Stimulated activated CD8-positive, alpha-beta memory T cell treated with anti-CD3 and anti-CD28 coated beads, Interleukin-15, amount 100 ng/mL, for 4 hours (primary cell): ENCODE data around the gene ADAM11.

Experiments
- DNase-seq, 2 donors: peaks; one replicate each; pipeline ENCODE4 v3.0.0-alpha.2; 2020; ENCODE audit warnings: low read depth in 2 of 2

ADAM11 gene

DNA sequence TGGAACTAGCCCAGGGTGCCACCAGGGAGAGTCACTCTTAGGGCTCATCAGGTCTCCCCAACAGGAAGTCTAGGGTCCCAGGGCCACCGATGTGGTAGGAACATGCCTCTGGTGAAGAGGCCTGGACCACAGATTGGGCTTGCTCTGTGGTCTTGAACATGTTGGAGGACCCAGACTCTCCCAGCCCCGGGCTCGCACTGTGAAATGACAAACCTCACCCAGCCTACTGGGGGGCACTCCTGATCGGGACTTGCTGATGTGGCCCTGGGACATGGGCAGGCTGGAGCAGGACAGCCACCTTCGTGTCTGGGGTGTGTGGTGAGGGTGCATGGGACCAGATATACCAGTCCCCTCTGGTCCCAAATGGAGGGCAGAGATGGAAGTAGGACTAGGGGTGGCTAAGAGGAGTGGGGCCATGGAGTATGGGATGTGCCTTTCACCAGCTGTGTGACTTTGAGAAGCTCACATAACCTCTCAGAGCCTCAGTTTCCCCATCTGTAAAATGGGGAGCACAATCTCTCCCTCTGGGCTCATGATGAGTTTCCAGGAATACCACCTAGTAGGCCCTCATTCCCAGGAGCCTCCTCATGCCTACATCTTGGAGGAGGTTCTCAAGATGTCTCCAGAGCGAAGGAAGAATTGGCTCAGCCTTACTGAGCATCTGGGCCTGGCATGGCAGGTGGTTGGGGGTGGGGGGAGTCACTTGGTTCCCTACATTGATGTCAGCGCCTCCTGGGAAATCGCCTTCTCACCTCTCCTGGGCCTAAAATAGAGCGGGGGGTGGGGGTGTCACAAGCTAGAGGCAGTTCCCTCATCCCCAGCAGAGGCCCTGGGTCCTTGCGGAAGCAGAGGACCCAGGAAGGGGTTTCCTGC is 1.5 kb upstream of the ADAM11 start:
- DNase-seq = no peak

DNA sequence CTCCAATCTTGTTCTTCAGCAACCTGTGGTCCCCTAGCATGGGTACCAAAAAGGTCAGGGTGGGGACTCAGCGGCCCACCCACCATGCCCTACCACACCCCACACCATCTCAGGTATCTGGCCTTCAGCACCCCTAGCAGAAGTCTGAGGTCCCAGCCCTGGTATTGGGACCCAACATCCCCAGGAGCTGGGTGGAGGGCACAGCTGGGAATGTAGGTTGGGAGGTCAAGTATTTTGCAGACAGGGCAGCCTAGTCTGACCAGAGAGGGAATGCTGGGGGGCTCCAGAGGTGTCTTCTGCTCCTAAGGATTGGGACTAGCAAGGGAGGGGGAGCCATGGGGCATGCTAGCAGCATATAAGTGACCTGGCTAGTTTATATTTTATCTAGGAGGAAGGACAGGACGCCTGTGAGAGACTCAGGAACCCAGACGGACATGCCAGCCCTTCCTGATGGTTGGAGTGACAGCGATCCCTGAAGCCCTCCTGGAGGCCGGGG is 822 bp upstream of the ADAM11 start:
- no peak for DNase-seq

DNA sequence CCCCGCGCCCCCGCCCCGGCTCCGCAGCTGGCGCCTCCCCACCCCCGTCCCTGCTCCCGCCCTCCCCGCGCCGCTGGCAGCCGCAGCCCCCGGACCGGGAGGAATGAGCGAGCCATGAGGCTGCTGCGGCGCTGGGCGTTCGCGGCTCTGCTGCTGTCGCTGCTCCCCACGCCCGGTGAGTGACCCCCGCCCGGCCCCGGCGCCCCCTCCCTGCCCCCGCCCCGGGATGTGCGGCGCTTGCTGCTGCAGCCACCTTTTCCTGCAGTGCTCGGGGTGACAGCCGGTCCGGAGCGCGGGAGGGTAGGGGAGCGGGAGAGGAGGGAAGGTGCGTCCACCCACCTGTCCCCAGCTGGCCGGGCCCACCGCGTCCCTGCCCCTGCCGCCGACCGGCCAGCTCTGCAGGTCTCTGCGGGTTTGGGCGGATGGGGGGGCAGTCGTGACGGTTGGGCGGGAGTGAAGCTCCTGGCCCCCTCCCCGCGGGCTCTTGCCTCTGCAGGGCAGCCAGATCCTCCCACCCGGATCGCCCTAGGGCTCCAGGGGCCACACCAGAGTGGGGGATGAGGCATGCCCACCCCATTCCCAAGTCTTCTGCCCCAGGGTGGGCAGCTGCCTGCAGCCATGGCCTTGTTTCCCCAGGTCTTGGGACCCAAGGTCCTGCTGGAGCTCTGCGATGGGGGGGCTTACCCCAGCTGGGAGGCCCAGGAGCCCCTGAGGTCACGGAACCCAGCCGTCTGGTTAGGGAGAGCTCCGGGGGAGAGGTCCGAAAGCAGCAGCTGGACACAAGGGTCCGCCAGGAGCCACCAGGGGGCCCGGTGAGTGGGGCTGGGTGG is 513 bp downstream of the ADAM11 start:
- no peak for DNase-seq

DNA sequence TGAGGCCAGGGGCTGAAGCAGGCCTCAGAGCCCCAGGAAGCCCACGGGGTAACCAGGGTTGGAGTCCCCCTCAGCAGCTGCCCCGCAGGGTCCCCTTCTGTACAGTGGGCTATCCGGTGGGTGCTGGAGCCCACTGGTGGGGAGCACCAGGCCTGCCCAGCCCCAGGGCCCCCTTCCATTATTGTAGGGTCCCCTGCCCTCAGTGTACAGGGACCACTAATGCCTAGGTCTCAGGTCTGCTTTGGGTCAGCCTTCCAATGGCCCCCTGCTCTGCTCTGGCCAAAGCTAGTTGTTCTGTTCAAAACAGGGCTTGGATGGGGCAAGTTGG is 1.1 kb downstream of the ADAM11 start:
- no peak for DNase-seq

DNA sequence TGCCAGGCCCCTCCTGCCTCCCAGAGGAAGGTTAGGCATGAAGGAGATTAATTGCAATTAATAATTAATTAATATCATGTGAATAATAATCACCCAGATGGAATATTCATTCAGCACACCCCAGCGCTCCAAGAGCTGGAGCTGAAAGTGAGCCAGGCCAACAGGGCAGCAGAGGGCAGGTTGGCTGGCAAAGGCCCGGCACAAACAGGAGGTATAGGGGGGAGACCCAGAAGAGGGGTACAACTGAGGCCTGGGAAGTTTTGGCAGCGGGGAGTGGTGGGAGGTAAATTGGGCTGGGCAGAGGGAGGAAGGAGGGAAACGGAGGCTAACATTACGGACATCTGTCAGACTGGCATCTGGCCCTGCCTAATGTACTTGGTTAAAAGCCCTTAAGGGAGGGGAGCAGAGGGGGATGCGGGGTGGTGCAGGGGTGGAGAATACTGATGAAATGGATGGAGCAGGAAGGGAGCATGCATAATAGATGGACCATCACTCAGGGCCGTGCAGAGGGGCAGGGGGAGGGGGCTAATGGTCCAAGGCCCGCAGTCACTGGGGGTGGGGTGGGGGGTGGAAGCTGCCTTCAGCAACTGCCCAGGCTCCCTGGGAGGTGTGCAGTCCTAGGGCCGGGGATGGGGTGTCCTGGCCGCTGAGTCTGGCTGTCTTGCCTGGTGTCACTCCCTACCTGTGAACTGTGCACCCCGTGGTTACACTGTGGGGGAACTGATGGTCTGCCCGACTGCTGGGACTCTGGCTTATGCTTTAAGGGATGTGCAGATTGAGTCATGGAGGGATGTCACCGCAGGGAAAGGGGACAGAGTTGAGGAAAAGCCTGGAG is 1.9 kb downstream of the ADAM11 start:
- no peak for DNase-seq

DNA sequence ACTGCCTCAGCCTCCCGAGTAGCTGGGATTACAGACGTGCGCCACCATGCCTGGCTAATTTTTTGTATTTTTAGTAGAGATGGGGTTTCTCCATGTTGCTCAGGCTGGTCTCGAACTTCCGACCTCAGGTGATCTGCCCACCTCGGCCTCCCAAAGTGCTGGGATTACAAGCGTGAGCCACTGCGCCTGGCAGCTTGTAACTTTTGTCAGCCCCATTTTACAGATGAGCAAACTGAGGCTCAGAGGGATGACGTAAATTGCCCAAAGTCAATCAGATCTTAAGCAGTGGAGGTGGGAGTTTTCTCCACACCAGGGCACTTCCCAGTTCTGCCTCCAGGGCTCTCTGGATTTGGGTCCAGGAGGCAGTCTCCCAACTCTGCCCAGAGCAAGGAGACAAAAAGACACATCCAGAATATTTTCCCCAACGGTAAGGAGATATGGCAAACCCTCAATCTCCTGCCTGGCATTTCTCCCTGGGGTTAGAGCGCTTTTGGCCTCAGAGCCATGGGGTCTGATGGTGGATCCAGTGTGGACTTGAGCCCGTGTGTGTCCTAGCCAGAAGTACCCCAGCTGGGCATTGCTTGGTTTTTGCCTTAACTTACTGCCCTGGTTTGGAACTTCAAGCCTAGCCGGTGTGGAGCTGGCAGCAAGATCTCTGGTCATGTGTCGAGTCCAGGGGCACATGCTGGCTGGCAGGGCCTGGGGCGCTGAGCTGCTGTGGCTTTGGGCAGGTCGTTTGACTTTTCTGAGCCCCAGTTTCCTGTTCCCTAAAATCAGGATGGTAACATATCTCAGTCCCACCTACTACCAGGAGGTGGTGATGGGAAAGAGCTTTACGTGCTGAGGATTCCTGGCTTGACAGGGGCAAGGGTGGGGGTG is 3.4 kb downstream of the ADAM11 start:
- no peak for DNase-seq

DNA sequence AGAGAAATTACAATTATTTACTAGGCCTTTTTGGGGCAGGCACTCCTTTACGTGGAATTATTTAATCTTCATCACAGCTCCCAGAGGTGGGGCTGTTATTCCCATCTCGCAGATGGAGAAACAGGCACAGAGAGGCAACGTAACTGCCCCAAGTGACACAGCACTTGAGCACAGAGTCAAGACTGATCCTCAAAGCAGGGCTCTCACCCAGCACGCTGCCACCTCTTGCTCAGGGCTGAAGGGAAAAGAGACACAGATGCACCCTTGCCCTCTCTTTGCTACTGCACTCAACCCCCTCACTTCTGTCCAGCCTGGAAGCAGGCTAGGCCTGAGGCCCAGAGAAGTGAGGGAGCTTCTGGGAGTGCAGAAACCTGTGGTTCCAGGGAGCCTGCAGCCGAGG is 4.4 kb downstream of the ADAM11 start:
- no peak for DNase-seq

DNA sequence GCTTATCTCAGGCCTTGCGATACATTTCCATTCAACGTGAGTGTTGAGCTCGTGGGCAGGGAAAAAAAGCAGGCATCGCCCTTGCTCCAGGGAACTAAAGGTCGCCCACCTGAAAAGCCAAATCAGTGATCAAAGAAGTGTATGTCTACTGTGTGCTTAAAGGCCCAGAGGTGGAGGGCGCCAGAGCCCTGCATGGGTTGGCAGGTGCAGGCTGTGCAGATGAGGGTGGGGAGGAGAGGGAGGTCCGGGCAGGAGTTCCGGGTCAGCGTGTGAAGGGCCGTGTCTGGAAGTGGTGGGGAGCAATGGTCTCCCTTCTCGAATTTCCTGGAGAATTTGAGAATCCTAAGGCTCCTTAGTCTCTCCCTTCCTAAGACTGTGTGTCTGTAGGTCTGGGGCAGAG is 7.2 kb downstream of the ADAM11 start:
- no peak for DNase-seq

DNA sequence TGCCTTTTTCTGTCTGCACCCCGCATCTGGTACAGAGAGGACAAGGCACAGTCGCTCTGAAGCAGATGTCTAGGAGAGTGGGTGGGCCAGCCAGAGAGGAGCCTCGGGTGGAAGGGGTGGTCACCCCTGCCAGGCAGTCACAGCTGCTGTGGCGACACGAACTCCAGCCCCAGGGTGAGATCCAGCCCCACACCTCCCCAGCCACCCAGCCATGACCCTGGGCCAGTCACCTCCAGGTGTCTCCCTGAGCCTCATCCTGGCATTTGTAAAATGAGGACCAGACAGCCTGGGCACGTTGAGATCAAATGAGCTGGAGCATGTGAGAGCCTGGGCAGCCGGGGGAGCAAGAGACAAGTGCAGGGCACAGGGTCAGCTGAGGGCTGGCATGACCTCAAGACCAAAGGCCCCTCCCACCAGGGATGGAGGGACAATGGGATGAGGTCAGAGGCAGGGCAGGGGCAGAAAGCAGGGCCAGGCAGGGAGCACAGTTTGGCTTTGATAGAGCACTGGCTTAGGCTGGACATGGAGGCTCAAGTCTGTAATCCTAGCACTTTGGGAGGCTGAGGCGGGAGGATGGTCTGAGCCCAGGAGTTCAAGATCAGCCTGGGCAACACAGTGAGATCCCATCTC is 7.7 kb downstream of the ADAM11 start:
- no peak for DNase-seq

DNA sequence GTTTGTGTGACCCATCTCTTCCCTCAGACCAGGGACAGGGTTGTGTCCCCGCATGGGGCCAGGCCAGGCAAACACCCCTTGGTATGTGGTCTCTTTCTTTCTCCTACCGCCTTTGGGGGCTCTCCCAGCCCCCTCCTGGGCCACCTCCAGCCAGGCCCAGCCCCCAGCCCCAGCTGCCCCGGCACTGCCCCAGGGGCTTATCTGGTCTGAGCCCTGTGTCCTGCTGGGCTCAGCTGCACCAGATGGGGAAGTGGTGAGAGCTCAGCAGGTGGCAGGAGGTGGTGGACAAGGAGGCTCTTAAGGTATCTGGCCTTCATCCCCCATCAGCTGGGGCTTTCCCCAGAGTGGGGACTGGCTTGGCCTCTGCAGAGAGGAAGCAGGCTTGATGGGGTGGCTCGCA is 8.7 kb downstream of the ADAM11 start:
- DNase-seq = no peak

DNA sequence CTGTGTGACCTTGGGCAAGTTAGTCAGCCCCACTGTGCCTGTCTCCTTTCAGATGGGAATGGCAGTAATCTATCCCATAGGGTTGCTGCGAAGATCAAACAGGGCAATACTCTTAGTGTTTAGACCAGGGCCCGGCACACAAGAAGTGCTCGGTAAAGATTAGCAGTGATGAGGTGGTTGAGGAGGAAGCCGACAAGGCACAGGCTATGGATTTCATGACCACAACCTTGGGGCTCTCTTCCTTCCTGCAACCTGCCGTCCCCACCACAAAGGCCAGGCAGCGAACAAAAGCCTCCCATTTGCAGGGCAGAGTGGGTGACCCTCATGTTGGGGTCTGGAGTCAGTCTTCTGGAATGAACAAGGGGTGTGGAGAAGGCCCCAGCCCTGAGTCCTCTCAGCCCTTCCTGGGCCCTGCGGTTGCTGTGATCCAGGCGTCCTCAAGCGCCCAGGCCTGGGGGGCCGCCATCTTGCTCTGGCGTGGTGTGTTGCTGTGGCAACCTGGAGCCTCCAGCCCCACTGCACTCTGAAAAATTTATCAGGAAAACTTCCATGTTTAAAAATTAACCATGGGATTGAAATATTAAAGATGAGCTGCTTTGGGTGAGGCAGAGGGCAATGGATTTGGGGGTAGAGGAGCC is 9.8 kb downstream of the ADAM11 start:
- DNase-seq = no peak

DNA sequence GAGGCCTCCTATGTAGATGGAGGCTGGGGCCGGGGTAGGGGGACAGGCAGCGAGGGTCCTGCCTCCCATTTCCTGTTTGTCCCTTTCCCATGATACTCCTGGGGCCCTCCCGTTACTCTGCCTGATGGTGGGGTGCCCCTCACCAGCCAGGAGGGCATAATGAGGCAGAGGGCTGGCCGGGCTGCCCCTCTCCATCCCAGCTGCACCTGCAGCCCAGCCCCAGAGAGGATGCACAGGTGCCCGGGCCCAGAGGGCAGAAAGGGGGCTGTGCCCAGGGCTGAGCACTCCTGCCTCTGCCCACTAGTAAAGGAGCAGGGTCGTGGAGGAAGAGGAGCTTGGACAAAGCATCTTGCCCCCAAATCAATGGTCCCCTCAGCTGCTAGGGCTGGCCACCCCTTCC is 10.4 kb downstream of the ADAM11 start:
- DNase-seq = no peak

DNA sequence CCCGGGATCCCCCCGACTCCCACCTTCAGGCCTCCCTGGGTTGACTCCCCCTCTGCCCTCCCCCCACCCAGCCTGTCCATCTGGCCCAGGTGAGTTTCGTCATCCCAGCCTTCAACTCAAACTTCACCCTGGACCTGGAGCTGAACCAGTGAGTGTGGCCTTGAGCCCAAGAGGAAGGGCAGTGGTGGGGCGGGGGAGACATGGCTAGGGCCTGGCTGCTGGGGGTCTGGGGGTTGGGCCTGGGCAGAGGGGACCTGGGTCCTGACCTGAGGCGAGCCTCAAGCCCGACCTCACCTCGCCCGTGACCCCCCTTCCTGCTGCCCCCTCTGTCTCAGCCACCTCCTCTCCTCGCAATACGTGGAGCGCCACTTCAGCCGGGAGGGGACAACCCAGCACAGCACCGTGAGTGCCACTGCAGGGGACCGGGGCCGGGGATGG is 10.9 kb downstream of the ADAM11 start:
- no peak for DNase-seq

DNA sequence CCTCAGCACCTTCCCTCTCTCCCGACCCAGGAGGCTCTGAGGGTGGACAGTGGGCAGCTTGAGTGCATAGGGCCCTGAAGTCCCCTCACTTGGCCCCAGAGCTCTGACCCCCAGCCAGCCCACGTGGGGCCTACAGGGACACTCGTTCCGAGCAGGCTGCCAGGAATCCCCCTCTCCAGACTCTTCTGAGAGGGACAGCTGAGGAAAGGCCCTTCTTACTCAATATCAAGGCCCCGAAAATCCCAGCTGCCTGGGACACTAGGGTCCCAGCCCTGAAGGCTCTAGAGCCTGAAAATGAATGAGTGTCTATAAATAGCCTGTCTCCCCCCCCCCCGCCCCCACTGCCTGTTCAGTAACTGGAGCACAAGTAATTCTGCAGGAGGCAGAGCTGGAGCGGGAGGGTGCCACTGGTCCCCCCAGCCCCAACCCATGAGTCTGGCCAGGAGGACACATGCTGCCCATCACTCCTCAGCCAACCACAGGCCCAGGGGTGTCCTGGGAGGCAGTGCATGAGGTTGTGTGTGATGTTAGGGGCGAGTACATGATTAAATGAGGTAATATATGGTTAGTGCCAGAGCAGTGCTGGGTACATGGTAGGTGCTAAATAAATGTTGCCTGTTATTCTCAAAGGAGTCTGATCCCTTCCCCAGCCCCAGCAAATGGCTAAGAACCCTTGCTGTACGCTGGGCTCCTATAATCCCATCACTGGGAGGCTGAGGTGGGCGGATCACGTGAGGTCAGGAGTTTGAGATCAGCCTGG is 11.6 kb downstream of the ADAM11 start:
- DNase-seq = no peak

DNA sequence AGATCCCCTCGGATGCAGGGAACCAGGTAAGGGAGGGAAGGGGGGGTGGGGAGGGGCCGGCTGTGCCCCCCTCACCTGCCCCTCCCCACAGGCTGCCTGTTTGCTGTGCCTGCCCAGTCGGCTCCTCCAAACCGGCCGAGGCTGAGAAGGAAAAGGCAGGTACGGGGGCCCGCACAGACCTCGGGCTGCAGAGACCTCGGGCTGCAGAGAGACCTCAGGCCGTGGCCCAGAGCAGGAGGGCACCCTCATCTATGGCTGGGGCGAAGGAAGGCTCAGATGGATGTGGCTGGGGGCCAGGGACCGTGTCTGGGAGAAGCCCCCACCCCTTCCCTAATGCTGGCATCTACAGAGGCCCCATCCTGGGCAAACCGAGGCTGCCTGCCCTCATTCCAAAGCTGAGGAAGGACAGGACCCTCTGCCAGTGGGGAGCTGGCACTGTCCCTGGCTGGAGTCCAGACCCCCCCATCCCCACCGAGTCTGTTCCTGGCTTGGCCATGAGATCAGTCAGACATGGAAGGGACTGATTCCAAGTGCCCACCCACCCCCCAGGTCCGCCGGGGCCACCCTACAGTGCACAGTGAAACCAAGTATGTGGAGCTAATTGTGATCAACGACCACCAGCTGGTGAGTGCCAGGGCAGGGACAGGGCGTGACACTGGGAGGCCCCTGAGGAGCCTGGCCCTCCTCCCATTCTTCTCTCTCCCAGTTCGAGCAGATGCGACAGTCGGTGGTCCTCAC is 13.7 kb downstream of the ADAM11 start:
- DNase-seq = no peak

DNA sequence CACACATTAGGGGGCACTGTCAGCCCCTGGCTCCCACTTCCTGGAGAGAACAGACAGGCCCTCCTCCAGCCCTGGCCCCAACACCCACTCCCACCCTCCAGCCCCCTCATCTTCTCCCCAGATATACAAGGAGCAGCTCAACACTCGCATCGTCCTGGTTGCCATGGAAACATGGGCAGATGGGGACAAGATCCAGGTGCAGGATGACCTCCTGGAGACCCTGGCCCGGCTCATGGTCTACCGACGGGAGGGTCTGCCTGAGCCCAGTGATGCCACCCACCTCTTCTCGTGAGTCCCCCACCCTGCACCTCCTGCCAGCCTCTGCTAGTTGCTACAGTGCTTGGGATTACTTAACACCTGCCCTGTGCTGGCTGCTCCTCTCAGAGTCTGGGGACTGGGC is 14.4 kb downstream of the ADAM11 start:
- no peak for DNase-seq

DNA sequence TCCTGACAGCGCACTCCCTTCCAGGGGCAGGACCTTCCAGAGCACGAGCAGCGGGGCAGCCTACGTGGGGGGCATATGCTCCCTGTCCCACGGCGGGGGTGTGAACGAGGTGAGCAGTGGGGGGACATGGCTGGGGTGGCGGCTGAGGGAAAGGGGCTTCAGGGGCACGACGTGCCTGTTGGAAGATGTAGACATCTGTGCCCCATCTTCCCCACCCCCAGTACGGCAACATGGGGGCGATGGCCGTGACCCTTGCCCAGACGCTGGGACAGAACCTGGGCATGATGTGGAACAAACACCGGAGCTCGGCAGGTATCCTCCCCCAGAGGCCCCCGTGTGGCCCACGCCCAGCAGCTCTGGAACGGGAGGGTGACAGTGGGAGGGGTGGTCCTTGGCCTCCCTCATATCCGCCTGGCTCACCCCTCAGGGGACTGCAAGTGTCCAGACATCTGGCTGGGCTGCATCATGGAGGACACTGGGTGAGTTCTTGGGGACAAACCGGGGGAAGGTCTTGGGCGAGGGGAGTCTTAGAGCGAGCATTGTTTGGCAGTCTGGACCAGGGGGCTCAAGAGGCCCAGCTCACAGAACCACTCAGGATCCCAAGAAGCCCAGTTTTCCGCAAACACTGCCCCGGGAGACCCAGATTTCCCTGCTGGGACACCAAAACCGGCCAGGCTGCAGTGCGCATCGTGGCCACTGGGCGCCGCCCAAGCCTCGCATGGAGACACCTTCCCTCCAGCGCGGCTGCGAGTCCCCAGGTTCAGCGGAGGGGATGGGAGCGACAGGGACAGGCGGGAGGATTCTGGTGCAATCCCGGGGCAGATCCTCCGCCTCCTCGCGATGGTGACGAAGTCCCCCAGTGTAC is 15.7 kb downstream of the ADAM11 start:
- DNase-seq = peak; percentile 62 to 70
